ENCODE results near the gene STX19. TPM values are rescaled to one million over a fixed set of nuclear protein-coding genes. Genes with fewer than 3 reads are reported as not detected.

STX19 gene
- total and polyA plus RNA-seq, 8 donors: 1.7 to 21.1 (median 9.2) TPM; not detected in 3

GRCh38 chr3:93984618-93985017 is 43.8 kb downstream of the STX19 start:
- no peak overlapping the region for H3K27ac ChIP-seq
- 86 to 96% (median 94%) methylated on average over 5 of the region's 5 CpGs for WGBS, 5 donors
- intact Hi-C loops (cut with DNase I; ENCODE audit: low total_unique reads): no loop called here
- no peaks in the 10 kb centered on the region for H3K36me3 ChIP-seq
- DNase-seq: no peak
- peaks cover 9 to 39% (median 13%) of the 10 kb centered on the region in 4 donors for H3K4me1 ChIP-seq
- no peak for TF ChIP-seq POLR2A (IDR thresholded peaks at IDR 0.05)
- no peak for TF ChIP-seq POLR2AphosphoS5 (IDR thresholded peaks at IDR 0.05)
- TF ChIP-seq, protein P1, sequence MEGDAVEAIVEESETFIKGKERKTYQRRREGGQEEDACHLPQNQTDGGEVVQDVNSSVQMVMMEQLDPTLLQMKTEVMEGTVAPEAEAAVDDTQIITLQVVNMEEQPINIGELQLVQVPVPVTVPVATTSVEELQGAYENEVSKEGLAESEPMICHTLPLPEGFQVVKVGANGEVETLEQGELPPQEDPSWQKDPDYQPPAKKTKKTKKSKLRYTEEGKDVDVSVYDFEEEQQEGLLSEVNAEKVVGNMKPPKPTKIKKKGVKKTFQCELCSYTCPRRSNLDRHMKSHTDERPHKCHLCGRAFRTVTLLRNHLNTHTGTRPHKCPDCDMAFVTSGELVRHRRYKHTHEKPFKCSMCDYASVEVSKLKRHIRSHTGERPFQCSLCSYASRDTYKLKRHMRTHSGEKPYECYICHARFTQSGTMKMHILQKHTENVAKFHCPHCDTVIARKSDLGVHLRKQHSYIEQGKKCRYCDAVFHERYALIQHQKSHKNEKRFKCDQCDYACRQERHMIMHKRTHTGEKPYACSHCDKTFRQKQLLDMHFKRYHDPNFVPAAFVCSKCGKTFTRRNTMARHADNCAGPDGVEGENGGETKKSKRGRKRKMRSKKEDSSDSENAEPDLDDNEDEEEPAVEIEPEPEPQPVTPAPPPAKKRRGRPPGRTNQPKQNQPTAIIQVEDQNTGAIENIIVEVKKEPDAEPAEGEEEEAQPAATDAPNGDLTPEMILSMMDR (IDR thresholded peaks at IDR 0.05): no peak
- TF ChIP-seq EP300 (IDR thresholded peaks at IDR 0.05): no peak
- no peak overlapping the region for H3K4me3 ChIP-seq
- no peaks in the 10 kb centered on the region for H3K9me3 ChIP-seq
- H3K27me3 ChIP-seq: no peaks in the 10 kb centered on the region

- no peak for DNase-seq
- TF ChIP-seq EP300 (IDR thresholded peaks at IDR 0.05) (no peak), POLR2A (IDR thresholded peaks at IDR 0.05) (no peak), POLR2AphosphoS5 (IDR thresholded peaks at IDR 0.05) (no peak)
- TF ChIP-seq, protein P1 (IDR thresholded peaks at IDR 0.05): no peak
- intact Hi-C loops (cut with DNase I; ENCODE audit: low total_unique reads): no loop called here
- H3K4me3 ChIP-seq: no peak overlapping the region
- H3K27ac ChIP-seq: no peak overlapping the region
- H3K4me1 ChIP-seq: peaks cover 9 to 40% (median 16%) of the 10 kb centered on the region in 4 donors
- WGBS, 5 donors: 91 to 97% (median 95%) methylated on average over 3 of the region's 3 CpGs
- no peaks in the 10 kb centered on the region for H3K9me3 ChIP-seq
- H3K36me3 ChIP-seq: no peaks in the 10 kb centered on the region
- no peaks in the 10 kb centered on the region for H3K27me3 ChIP-seq
Measured at GRCh38 chr3:93983408-93983807, 45.0 kb downstream of the STX19 start.

GRCh38 chr3:93981649-93982048 is 46.7 kb downstream of the STX19 start:
- WGBS, 5 donors: 91 to 97% (median 97%) methylated on average over 13 of the region's 13 CpGs
- Histone ChIP-seq H3K9me3 (no peaks in the 10 kb centered on the region), H3K4me1 (peaks cover 9 to 35% (median 16%) of the 10 kb centered on the region in 4 donors), H3K4me3 (no peak overlapping the region), H3K27me3 (no peaks in the 10 kb centered on the region), H3K27ac (no peak overlapping the region), H3K36me3 (no peaks in the 10 kb centered on the region)
- TF ChIP-seq POLR2A (IDR thresholded peaks at IDR 0.05): no peak
- no peak for TF ChIP-seq EP300 (IDR thresholded peaks at IDR 0.05)
- no peak for TF ChIP-seq POLR2AphosphoS5 (IDR thresholded peaks at IDR 0.05)
- TF ChIP-seq, protein P1 (IDR thresholded peaks at IDR 0.05): no peak
- intact Hi-C loops (cut with DNase I; ENCODE audit: low total_unique reads): no loop called here
- no peak for DNase-seq

- no peaks in the 10 kb centered on the region for H3K36me3 ChIP-seq
- TF ChIP-seq POLR2AphosphoS5 (IDR thresholded peaks at IDR 0.05): peak; percentile 89 to 91 (median 90)
- TF ChIP-seq POLR2A (IDR thresholded peaks at IDR 0.05): peak in 2 of 4 donors; percentile 30 to 73
- no peak for TF ChIP-seq EP300 (IDR thresholded peaks at IDR 0.05)
- intact Hi-C loops (cut with DNase I; ENCODE audit: low total_unique reads): no loop called here
- H3K4me1 ChIP-seq: peaks cover 9 to 35% (median 16%) of the 10 kb centered on the region in 4 donors
- no peaks in the 10 kb centered on the region for H3K27me3 ChIP-seq
- peak within 1 kb of the TSS; percentile 89 to 97 (median 96) for H3K27ac ChIP-seq
- peak within 1 kb of the TSS; percentile 78 to 97 (median 85) for H3K4me3 ChIP-seq
- peak; percentile 97 to 99 for DNase-seq
- no peaks in the 10 kb centered on the region for H3K9me3 ChIP-seq
- WGBS, 5 donors: 0 to 1% (median 0%) methylated on average over 61 to 66 of the region's 66 CpGs
Measured at GRCh38 chr3:93979850-93980676, 48.3 kb downstream of the STX19 start, which contains the start of gene ARL13B. Gene ARL13B (plus strand): TSS chr3:93980155. CDS start chr3:93980424, 269 bp downstream.

Measured in stomach (tissue), 9 donors.